ENCODE data around the gene SNX1. TPM values are rescaled to one million over a fixed set of nuclear protein-coding genes. Genes with fewer than 3 reads are reported as not detected.

The SNX1 gene
- total and polyA plus RNA-seq, 2 donors (not counting 3 experiments of a cell fraction or from before 2014, with no cell fraction given), result 56.0 to 113 TPM

- FAIRE-seq, result peak; percentile 89
These were observed 28.2 kb upstream of the SNX1 start for GRCh38 chr15:64067564-64068030.

More at GRCh38 chr15:64067564-64068030, 28.2 kb upstream of the SNX1 start:
- DNase-seq (ENCODE audit: low read depth, low spot score), result peak; percentile 64
- ChIA-PET POLR2A (no interaction called here), CTCF (interaction anchor here (0.6 to 6.9 kb wide), 32 partner anchors 15 to 772 kb away, joined by 3 to 180 read pairs (median 4); partner anchors contain the start of gene DAPK2)
- no TSS peak for BruUV-seq (replicated peaks)
- H2AFZ ChIP-seq (ENCODE audit: low read depth, low read length), result no peak overlapping the region
- TF ChIP-seq EZH2 (IDR thresholded peaks at IDR 0.05; ENCODE audit: borderline replicate concordance, low read depth, low read length, severe bottlenecking) (no peak), MAX (IDR thresholded peaks at IDR 0.05; ENCODE audit: insufficient read depth, insufficient read length) (no peak), POLR2A (IDR thresholded peaks at IDR 0.05; ENCODE audit: low read depth, low read length) (no peak), POLR2AphosphoS5 (IDR thresholded peaks at IDR 0.05; ENCODE audit: insufficient read depth, low read depth, low read length) (no peak), CTCF (IDR thresholded peaks at IDR 0.05; ENCODE audit: extremely low read depth in 1 of 2, insufficient read depth in 1 of 2, low read depth in 1 of 2, low read length in 2 of 2) (peak; percentile 63 to 81), FOS (IDR thresholded peaks at IDR 0.05; ENCODE audit: borderline replicate concordance, insufficient read depth, low read length) (no peak), JUN (IDR thresholded peaks at IDR 0.05; ENCODE audit: borderline replicate concordance, insufficient read depth, insufficient read length, low read depth) (no peak)
- peaks cover 17% of the 10 kb centered on the region for H3K4me1 ChIP-seq (ENCODE audit: control insufficient read depth, extremely low read depth, insufficient read depth, low read length)
- H3K4me3 ChIP-seq (replicated peaks in 1 of 3; ENCODE audit: insufficient read depth in 1 of 3, low read depth in 1 of 3, low read length in 3 of 3), result no peak overlapping the region
- H3K9me3 ChIP-seq (replicated peaks; ENCODE audit: control insufficient read depth, insufficient read depth, low read length), result no peaks in the 10 kb centered on the region
- H3K79me2 ChIP-seq (ENCODE audit: control insufficient read depth, insufficient read depth, low read length), result no peaks in the 10 kb centered on the region
- intact Hi-C loops (cut with micrococcal nuclease), result loop anchor here (1.0 to 2.0 kb wide), 5 partner anchors 176 to 601 kb away; no protein-coding TSS in a partner anchor
- H4K20me1 ChIP-seq (replicated peaks; ENCODE audit: control insufficient read depth, extremely low read depth, insufficient read depth, low read length), result no peaks in the 10 kb centered on the region
- no peaks in the 10 kb centered on the region for H3K27me3 ChIP-seq (ENCODE audit: control insufficient read depth in 2 of 2, insufficient read depth in 2 of 2, low read length in 2 of 2)
- H3K36me3 ChIP-seq (ENCODE audit: control insufficient read depth in 2 of 2, extremely low read depth in 1 of 2, insufficient read depth in 2 of 2, low read length in 2 of 2), result no peaks in the 10 kb centered on the region
- dilution Hi-C loops (cut with MboI; ENCODE audit: extremely low pct_ligation_motif_present, low sequenced_read_pairs), result no loop called here
- H3K4me2 ChIP-seq (ENCODE audit: insufficient read depth, low read length), result no peak overlapping the region
- H3K9ac ChIP-seq (replicated peaks; ENCODE audit: extremely low read depth, insufficient read depth, low read length), result no peak overlapping the region
- no peak overlapping the region for H3K27ac ChIP-seq (ENCODE audit: insufficient read depth, low read depth, low read length)
- no peaks in the 10 kb centered on the region for H3K9me1 ChIP-seq (replicated peaks; ENCODE audit: control insufficient read depth, extremely low read depth, insufficient read depth, low read length)

Data from endothelial cell of umbilical vein (primary cell).